HG03457 (cell line): ENCODE results near the gene CERK.
"Not testable (repeated sequence)": the region's sequence is repeated elsewhere in the genome, so short reads cannot be mapped to it uniquely, and the experiment has no call there.

Experiments
- ATAC-seq: cut with Tn5 transposase; IDR thresholded peaks from one replicate; pipeline ENCODE4 v1.9.1; 2021; ENCODE audit warnings: moderate number of reproducible peaks; ENCODE audit not compliant: unreplicated experiment

Gene CERK

DNA sequence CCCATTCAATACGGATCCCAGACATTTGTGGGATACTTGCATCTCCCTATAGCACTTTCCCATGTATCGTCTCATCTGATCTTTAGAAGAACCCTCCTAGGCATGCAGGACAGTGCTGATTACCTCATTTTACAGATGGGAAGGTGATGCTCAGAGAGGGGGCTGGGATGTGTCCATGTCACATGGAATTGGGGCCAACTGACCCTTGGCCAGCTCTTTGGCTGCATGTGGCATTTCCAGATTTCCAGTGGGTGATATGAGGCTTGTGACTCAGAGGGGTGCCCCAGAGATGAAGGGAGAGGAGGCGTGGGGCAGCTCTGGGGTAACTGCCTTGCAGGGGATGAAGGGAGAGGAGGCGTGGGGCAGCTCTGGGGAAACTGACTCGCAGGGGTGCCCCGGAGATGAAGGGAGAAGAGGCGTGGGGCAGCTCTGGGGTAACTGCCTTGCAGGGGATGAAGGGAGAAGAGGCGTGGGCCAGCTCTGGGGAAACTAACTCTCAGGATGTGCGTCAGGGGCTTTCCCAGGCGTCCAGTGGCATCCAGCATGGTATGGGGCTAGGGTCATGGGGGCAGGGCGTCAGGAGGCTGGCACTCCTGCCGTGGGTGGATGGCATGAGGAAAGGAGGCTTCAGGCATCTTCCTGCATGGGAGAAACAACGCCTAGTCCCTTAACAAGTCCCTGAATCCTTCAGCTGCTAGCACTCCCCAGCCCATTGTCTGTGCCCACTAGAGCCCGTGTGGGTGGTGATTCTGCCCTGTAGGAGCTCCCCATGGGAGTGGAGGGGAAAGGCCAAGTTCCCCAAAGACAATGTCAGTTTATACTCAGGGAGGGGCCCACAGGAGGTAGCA is 11.9 kb upstream of the CERK start:
- ATAC-seq, result no peak

DNA sequence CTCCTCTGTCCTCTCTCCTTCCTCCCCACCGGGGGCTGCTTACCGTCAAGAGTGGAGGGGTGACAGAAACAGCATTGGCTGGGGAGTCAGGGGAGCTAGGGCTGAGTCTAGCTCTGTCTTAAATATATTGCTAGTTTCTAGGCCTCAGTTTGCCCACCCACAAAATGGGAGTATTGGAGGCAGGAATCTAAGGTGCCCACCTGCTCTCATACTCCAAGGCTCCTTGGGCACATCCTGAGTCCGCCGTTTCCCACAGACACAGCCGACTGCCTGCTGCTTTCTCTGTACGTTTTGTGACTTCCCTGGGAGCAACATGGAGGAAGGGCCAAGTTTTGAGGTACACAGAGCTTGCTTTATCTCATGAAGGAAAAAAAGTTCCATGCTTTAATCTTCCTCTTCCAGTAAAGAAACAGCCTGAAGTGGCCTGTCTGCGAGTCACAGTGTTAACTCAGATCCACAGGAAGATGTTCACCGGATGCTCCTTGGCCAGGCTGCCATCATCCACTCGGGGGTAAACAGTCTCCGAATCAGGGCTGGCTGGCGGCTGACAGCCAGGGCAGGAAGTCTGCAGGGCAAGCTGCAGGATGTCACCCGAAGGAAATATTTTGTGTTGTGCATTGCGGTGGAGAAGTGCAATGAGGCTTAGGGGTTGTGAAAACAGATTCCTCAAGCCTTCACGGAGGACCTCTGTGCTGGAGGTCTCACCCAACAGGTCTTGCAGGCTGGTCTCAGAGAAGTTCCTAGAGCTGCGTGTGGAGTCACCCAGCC is 11.0 kb upstream of the CERK start:
- no peak for ATAC-seq

DNA sequence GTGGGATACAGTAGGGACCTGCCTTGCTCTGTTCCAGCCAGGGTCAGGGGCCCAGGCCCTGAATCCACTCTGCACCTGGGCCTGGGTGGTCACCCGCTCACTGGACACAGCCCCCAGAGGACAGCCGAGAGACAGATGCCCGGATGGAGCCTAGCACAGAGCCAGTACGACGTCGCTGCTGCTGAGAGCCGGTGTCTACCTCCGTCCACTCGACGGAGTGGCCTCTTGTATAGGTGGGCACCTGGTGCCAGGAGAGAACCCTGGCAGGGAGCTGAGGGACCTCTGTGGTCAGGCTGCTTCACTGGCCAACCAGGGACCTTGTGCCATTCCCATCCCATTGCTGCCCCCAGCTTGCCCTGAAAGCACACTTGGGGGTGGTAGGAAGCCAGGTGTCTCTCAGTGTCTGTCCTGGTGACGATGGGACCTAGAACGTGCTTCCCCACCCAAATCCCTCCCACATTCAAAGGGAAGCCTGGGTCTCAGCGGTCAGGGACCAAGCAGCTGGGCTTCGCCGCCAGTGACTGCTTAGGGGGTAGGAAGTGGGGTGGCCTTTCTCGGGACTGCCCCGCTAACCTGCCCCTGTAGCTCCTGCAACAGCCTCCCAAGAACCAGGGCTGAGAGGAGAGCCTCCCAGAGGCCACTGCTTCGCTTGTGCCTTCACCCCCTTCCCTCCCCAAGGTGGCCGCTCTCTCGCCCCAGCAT is 10.3 kb upstream of the CERK start:
- no peak for ATAC-seq

DNA sequence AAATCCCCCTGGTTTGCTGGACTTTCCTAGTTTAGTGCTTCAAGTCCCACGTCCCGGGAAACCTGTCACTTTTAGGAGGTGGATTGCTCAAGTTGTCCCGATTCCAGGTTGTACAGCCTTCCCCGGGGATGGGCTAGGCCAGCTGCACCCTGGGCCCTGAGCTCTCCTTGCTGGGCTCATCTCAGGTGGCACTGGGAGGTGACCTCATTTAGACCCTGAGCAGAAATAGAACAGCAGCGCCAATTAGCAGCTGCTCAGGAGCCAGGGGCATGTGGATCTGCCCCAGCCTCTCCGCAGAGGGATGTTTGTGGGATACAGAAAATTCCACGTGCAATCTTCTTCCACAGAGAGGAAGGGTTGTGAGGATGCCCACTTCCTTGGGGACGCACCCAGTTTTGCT is 9.6 kb upstream of the CERK start:
- ATAC-seq, result no peak

DNA sequence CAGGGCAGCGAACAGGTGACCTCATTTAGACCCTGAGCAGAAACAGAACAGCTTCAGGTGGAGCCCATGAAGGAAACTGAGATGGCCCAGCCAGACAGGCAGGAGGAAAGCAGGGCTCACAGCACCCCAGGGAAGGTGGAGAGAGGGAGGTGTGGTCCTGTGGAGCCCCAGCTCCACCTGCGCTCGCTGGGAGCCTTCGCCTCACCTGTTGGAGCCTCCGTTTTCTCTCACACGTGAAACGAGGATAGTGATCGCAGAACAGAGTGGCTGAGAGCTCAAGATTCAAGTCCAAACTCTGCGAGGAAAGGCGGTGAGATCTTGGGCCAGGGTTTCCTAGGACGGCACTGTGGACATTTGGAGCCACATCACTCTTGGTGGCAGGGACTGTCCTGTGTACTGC is 8.6 kb upstream of the CERK start:
- no peak for ATAC-seq

DNA sequence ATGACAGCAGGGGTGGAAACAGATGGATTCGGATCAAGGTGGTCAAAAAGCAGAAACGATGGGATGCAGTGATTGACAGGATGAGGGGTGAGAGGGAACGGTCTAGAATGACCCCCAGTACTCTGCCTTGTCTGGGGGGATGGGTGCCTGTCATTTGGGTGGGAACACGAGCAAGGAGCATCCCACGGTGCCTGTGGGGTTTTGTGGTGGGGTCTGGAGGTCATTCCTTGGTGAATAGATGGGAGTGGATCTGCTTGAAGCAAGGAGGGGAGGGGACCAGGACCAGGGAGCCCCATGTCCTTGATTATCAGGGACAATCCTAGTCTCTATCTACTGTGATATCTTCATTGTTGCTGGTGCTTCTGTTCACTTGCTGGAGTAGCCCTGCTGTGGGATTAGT is 8.1 kb upstream of the CERK start:
- no peak for ATAC-seq

DNA sequence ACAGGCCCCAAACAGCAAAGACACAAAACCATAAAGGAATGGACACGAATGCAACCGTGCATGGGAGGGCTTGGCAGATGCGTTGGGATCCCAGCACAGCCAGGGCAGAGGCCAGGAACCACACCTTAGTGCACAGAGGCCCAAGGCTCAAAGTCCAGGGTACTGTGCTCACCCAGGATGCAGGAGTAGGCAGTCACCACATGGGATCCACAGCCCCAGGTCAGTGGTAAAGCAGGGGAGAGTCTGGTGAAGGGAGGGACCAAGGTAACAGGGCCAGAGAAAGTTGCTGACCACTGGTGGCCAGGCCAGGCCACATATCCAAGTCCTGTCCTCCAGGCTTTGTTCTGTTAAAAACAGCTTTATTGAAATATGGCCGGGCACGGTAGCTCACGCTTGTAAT is 6.5 kb upstream of the CERK start:
- ATAC-seq, result no peak

DNA sequence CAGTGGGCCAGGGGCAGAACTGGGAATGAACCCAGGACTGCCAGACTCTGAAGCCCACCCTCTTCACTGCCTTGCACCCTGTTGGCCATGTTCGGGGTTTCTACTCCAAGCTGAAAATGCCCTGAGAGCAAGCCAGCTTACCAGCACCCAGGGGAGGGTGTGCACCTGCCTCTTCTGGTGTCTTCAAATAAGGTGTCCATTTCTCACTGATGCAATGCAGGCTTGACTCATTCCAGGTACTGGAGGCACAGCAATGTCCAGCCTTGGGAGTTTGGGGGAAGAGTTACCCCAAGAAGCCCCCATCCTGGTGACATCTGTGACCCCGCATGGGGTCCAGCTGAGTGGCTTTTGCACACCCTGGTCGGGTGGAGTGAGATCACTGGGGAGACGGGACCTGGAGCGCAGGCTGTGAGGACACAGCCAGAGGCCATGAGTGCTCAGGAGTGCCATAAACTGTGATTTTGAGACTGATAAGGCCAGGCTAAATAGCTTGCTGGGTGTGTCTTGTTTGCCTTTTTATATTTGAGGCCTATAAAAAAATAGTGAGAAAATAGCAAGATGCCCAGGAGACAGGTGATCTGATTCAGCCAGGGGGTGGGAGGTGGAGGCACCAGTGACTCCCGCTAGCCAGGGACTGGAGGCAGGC is 4.6 kb upstream of the CERK start:
- no peak for ATAC-seq

DNA sequence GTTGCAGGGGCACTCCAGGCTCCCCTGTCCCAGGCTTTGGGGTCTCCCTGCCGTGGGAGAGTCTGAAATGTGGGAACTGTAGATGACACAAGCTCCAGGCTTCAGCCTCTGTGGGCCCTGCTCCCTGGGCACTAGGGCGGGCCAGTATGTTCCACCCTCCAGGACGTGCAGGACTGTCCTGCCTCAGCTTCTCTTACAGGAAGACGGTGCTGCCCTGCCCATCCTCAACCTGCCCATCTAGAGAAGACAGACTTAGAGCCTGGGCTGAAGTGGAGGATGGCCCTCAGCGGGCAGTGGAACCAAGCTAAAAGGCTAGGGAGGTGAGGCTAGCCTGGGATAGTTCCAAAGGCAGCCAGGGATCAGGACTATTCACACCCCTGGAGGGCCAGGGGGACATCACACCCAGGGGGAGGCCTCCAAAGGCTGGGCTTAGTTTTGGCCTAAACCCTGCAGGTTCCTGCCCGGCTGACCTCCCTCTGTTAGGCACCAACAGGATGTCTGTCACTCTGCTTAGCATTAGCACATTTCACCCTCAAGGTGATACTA is 4.0 kb upstream of the CERK start:
- ATAC-seq, result no peak

DNA sequence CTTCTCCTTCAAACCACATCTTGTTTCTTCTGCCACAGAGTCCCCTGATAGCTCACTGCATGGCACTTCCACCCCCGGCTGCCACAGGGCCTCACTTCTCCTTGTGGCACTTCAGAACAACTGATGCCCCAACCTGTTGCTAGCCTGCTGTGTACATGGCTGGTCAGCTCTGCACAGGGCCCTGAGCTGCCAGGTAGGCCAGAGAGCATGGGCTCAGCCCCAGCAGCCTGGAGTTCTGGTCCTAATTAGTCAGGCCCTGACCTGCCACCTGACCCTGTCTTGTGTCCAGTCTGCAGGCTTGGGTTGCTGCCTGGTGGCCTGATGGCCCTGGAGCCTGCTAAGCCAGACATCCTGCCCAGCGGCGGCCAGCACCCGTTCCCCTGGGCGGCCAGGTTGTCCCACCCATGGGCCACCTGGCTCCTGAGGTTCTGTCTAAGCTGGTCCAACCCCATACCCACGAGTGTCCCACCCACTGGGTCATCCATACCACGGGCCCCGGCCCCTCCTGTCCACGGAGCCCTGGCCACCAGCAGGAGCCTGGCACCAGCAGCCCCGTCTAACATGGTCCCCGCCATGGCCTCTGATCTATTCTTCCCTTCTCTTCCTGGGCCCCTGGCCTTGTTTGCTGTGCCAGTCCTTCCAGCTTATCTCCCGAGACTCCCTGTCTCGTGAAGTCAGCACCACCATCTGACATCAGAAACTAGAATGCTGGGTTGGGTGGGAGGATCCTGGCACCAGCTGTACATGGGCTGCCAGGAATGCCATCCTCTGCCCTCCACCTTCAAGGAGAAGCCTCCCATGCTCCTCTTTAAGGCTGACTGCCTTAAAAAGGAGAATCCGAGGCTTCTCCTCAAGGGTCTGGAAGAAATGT is 3.1 kb upstream of the CERK start:
- ATAC-seq, result no peak

DNA sequence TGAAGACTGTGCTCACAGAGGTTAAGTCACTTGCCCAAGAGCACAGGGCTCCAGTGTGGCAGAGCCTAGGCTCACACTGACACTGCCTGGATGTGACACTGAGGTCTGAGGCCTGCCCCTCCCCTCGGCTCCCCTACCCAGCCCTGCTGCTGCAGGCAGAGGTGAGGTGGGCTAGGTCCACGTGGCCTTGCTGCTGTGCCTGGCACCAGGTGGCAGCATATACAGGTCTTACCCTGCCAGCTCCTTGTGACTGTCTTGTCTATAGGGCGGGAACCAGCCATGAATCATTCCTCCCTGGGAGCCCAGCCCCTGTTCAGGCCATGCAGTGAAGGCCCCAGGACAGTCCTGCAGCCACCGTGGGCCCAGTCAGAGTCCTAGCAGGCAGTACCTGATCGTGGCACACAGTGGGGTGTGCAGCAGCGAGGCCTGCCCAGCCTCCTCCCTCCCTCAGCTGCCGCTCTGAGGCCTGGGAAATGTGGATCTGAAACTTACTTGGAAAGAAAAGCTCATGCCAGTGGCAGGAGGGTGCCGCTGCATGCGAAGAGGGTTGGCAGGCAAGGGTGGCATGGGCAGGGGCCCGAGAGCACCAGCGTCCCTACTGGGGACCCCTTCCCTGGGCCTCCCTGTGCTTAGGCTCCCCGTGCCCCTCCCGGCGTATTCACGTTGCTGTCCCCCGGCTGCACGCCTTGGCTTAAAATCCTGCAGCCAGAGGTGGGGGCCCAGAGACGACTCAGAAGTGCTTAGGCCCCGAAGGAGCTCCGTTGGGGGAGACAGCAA is 1.2 kb upstream of the CERK start:
- no peak for ATAC-seq

DNA sequence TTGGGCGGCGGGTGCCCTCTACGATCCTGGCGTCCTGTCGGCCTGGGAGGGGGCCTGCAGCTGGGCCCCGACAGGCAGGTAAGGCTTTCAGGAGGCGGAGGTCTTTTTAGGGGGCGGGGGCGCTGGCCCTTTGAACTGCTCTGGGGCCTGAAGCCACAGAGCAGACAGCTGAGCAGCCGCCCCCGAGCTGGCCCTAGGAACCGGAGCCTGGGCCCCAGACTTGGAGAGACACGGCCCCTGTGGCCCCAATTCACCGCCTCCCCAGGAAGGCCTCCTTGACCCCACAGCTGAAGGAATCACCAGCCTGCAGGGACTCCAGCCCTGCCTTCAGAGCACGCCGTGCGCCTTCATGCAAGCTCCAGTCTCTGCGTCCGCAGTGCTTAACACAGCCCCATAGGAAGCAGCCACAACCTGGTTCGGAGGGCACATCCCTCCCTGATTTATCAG is 618 bp upstream of the CERK start:
- ATAC-seq, result no peak

DNA sequence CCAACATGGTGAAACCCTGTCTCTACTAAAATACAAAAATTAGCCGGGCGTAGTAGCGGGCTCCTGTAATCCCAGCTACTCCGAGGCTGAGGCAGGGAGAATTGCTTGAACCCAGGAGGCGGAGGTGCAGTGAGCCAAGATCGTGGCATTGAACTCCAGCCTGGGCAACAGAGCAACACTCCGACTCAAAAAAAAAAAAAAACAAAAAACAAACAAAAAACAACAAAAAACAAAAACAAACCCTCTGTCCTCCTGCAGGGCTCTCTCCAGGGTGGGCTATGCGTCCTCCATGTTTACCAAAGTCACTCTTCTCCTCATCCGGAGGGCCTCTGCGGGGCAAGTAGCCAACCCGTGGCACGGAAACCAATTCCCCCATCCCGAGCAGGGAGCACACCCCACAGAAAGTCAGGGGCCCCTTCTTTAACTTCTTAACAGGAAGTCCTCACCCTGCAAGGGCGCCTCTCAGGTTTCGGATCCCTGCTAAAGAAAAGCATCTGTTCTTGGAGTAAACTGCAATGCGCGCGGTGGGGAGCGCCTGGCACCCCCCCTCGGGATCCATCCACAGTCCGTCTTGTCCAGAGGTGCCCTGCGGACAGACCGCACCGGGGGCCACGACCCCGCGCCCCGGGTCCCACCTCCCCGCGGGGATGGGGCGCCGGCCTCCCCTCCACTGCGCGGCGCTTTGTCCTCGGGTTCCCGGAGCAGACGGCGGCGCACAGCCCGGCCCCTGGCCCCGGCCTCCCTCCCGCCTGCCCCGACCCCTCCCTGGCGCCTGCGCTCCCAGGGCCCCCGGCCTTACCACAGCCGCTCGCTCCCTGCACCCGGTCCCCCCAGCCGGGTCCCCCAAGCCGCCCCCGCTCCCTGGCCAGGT is 712 bp downstream of the CERK start:
- no peak for ATAC-seq

DNA sequence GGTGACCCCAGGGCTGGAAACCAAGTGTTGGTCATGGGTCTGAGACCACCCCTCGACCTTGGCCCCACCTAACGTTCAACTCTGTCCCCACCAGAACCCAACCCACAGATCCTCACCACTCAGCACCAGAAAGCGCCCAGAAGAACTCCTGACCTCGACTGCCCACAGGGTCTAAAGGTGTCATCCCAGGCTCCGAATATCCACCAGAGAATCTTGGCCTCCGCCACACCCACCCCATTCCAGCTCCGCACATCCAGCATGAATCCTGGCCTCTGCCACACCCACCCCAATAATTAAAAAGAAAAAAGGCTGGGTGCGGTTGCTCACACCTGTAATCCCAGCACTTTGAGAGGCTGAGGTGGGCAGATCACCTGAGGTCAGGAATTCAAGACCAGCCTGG is 1.3 kb downstream of the CERK start:
- no peak for ATAC-seq

DNA sequence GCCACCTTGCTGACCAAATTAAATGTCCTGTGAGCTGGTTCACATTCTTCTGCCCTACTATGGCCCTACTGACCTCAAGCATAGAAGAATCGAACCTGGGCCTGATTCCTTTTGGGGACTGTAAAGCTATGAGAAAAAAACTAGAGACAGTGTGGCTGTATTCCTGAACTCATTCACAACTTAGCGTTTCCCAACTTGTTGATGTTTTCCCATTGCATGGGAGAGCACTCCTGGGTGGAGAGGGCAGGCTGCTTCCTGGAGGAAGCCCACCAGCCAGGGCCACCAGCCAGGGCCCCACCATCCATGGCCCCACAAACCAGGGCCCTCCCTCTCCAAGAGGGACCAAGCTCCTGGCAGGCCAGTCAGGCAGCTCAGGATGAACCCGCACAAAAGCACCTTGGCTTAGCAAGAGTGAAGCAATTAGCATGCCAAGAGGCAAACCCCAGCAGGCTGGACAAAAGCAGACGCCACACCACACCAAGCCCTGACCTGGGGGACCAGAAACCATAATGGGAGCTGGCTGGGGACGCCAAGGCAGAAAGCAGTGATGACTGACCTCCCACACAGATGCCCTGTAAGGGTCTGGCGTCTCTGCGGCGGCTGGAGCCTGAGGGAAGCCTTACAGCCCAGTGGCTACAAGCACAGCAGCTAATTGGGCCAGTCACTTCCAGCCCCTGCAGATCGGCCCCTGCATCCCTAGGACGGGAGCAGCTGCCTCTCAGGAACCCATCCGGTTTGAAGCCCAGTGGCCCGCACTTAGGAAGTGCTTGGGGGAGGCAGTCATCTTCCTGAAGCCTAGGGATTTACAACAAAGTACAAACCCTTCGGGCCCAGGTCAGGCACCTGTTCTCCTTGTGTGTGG is 2.1 kb downstream of the CERK start:
- no peak for ATAC-seq

DNA sequence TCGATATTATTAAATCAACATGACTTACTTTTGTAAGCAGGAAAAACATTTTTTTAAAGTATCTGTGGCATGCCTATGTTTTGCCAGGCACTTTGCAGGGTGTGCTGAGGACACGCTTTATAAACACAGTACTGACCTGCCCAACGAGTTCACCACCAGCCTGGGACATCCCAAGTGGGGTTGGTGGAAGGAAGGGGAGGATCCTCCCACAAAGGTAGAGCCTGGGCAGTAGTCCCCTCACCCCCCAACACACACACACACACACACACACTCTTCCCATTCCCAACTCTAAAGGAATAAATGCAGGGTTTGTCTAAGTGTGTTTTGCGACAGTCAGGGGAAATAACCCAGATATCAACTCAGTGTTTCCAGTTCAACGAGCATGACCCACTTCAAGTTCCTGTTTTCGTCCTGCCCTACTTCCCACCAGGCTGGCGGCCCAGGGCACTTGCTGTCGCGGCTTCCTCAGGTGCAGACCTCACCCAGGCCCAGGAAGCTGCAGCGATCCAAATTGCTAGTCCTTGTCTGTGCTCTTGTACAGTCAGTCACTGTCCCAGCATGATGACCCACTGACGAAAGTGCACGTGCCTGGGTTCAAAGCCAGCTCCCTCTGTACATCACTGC is 3.1 kb downstream of the CERK start:
- no peak for ATAC-seq

DNA sequence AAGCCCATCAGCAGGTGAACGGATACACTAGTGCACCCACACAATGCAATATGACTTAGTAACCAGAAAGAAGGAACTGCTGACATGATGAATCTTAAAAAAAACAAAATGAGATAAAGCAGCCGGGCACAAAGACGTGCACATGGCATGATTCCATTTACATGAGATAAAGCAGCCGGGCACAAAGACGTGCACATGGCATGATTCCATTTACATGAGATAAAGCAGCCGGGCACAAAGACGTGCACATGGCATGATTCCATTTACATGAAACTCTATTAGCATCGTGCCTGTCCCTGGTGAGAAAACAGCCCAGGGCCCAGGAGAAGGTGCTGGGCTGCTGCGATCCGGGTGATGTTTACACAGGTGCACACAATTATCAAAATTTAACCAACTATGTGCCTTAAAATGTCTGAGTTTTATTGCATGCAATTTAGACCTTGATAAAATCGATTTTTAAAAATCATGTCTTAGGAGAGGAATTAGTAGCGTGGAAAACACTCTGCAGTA is 3.8 kb downstream of the CERK start:
- ATAC-seq, result not testable (repeated sequence)
